Uterus (tissue), 4 donors: ENCODE data around the gene SOHLH2. TPM values are rescaled to one million over a fixed set of nuclear protein-coding genes. Genes with fewer than 3 reads are reported as not detected.

ENCODE experiments used
- DNase-seq, 2 donors: peaks; one replicate each; pipeline ENCODE4 v3.0.0-alpha.2; 2019 to 2020
- H3K27ac ChIP-seq, 2 donors: fragments of 200-600 bp; sonication (generic); 1 replicate in 1 of 2; 2 replicates in 1 of 2; pipeline ENCODE4 v1.5.1; 2016 to 2018
- H3K27me3 ChIP-seq, 2 donors: fragments of 200-600 bp; sonication (generic); one replicate each; pipeline ENCODE4 v1.5.1; 2018 to 2019; ENCODE audit warnings: control low read depth in 1 of 2
- H3K36me3 ChIP-seq, 2 donors: fragments of 200-600 bp; sonication (generic); one replicate each; pipeline ENCODE4 v1.5.1; 2019; ENCODE audit warnings: control low read depth in 1 of 2
- H3K4me1 ChIP-seq, 2 donors: fragments of 200-600 bp; sonication (generic); one replicate each; pipeline ENCODE4 v1.5.1; 2018 to 2019; ENCODE audit warnings: control low read depth in 1 of 2
- H3K4me3 ChIP-seq, 2 donors: fragments of 200-600 bp; sonication (generic); 1 replicate in 1 of 2; 2 replicates in 1 of 2; pipeline ENCODE4 v1.5.1; 2018 to 2019; ENCODE audit warnings: mild to moderate bottlenecking in 1 of 2
- H3K9me3 ChIP-seq, 2 donors: fragments of 200-600 bp; sonication (generic); one replicate each; pipeline ENCODE4 v1.5.1; 2019; ENCODE audit warnings: control low read depth in 1 of 2
- CTCF ChIP-seq, 4 experiments: fragments of 200-600 bp in 2 of 4; fragments of 450-650 bp in 2 of 4; sonication (generic) in 2 of 4; IDR thresholded peaks; one replicate each; pipeline ENCODE4 v1.5.1; 2016 to 2019; ENCODE audit warnings: antibody characterized with exemption in 4 of 4, mild to moderate bottlenecking in 2 of 4, moderate library complexity in 1 of 4
- POLR2A ChIP-seq, 2 donors: fragments of 450-650 bp; IDR thresholded peaks; one replicate each; pipeline ENCODE4 v1.6.1; 2016; ENCODE audit warnings: antibody characterized with exemption in 2 of 2, mild to moderate bottlenecking in 1 of 2, moderate library complexity in 1 of 2
- intact Hi-C: fragments of 100-400 bp; cut with DNase I; formaldehyde crosslinking; loops from one replicate; pipeline ENCODE4 v1.15.1; 2023; ENCODE audit warnings: low total_unique reads
- total RNA-seq, 4 donors: library from RNA; depleted of rRNA in 3 of 4; stranded (reverse); fragments of >200 nt in 3 of 4; gene quantifications; one replicate each; pipeline versions ENCODE4 v1.1.0 to v1.2.4, GENCODE V29; 2014 to 2023
- donor health status: DM: yes; HTN: yes; CAD: no.

The SOHLH2 gene
- total RNA-seq, 4 donors from 2014 or later, result 1.4 TPM; not detected in 3

GRCh38 chr13:36192166-36192565 lies 22.2 kb downstream of the SOHLH2 start:
- Histone ChIP-seq H3K27me3 (no peaks in the 10 kb centered on the region), H3K27ac (no peak overlapping the region), H3K9me3 (no peaks in the 10 kb centered on the region), H3K4me3 (no peak overlapping the region), H3K36me3 (no peaks in the 10 kb centered on the region), H3K4me1 (no peaks in the 10 kb centered on the region)
- no peak for DNase-seq
- TF ChIP-seq POLR2A (IDR thresholded peaks at IDR 0.05), result no peak
- TF ChIP-seq CTCF (IDR thresholded peaks at IDR 0.05), result no peak
- intact Hi-C loops, result no loop called here

GRCh38 chr13:36190771-36191170 lies 23.6 kb downstream of the SOHLH2 start:
- intact Hi-C loops, result no loop called here
- H3K4me3 ChIP-seq, result no peak overlapping the region

GRCh38 chr13:36188441-36188840 lies 25.9 kb downstream of the SOHLH2 start:
- Histone ChIP-seq H3K27ac (no peak overlapping the region), H3K36me3 (no peaks in the 10 kb centered on the region)

More at GRCh38 chr13:36190771-36191170, 23.6 kb downstream of the SOHLH2 start:
- Histone ChIP-seq H3K36me3 (no peaks in the 10 kb centered on the region), H3K27me3 (no peaks in the 10 kb centered on the region), H3K9me3 (no peaks in the 10 kb centered on the region), H3K4me1 (no peaks in the 10 kb centered on the region), H3K27ac (no peak overlapping the region)
- no peak for TF ChIP-seq POLR2A (IDR thresholded peaks at IDR 0.05)
- TF ChIP-seq CTCF (IDR thresholded peaks at IDR 0.05), result no peak
- no peak for DNase-seq

GRCh38 chr13:36183901-36184300 lies 30.5 kb downstream of the SOHLH2 start:
- no peak for TF ChIP-seq POLR2A (IDR thresholded peaks at IDR 0.05)
- H3K4me1 ChIP-seq, result no peaks in the 10 kb centered on the region
- H3K27me3 ChIP-seq, result no peaks in the 10 kb centered on the region
- no peak for DNase-seq
- H3K9me3 ChIP-seq, result no peaks in the 10 kb centered on the region
- no peaks in the 10 kb centered on the region for H3K36me3 ChIP-seq
- no peak overlapping the region for H3K4me3 ChIP-seq
- intact Hi-C loops, result no loop called here
- no peak overlapping the region for H3K27ac ChIP-seq

More at GRCh38 chr13:36188441-36188840, 25.9 kb downstream of the SOHLH2 start:
- Histone ChIP-seq H3K27me3 (no peaks in the 10 kb centered on the region), H3K9me3 (no peaks in the 10 kb centered on the region), H3K4me3 (no peak overlapping the region), H3K4me1 (no peaks in the 10 kb centered on the region)
- no peak for DNase-seq
- TF ChIP-seq POLR2A (IDR thresholded peaks at IDR 0.05), result no peak
- no peak for TF ChIP-seq CTCF (IDR thresholded peaks at IDR 0.05)
- intact Hi-C loops, result no loop called here

GRCh38 chr13:36175621-36176020 lies 38.7 kb downstream of the SOHLH2 start:
- Histone ChIP-seq H3K36me3 (no peaks in the 10 kb centered on the region), H3K4me1 (no peaks in the 10 kb centered on the region), H3K9me3 (no peaks in the 10 kb centered on the region), H3K27me3 (no peaks in the 10 kb centered on the region), H3K27ac (no peak overlapping the region), H3K4me3 (no peak overlapping the region)
- no peak for DNase-seq
- intact Hi-C loops, result no loop called here
- TF ChIP-seq CTCF (IDR thresholded peaks at IDR 0.05) (no peak), POLR2A (IDR thresholded peaks at IDR 0.05) (no peak)

GRCh38 chr13:36174923-36175322 lies 39.4 kb downstream of the SOHLH2 start:
- H3K9me3 ChIP-seq, result no peaks in the 10 kb centered on the region
- H3K27me3 ChIP-seq, result no peaks in the 10 kb centered on the region
- no peaks in the 10 kb centered on the region for H3K36me3 ChIP-seq
- H3K4me1 ChIP-seq, result no peaks in the 10 kb centered on the region
- intact Hi-C loops, result no loop called here
- no peak overlapping the region for H3K27ac ChIP-seq
- TF ChIP-seq POLR2A (IDR thresholded peaks at IDR 0.05) (no peak), CTCF (IDR thresholded peaks at IDR 0.05) (no peak)
- DNase-seq, result no peak
- no peak overlapping the region for H3K4me3 ChIP-seq
